ENCODE data around the gene ATP13A2.
"Not testable (repeated sequence)": the region's sequence is repeated elsewhere in the genome, so short reads cannot be mapped to it uniquely, and the experiment has no call there.

The ATP13A2 gene

DNA sequence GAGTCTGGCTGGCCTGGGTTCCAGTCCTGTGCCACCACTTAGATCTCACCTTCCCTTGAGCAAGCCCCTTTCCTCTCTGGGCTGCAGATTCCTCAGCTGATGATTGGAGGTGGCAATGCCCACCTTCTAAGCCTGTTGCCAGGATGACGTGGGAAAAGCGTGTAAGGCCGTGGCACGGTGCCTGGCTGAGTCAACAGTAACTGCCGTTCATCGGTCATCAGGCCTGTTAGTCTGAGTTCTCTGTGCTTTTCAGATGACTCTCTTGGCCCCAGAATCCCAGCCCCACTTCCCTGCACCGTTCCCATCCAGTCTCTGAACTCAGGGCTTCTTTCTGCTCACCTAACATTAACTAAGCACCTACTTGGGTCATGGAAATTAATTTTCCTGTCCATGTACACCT lies 62.7 kb downstream of the ATP13A2 start:
- H3K27ac Mint-ChIP-seq, H3K27me3 Mint-ChIP-seq, ATAC-seq, H3K36me3 Mint-ChIP-seq, H3K4me3 Mint-ChIP-seq, H3K9me3 Mint-ChIP-seq: not testable (repeated sequence)
- peaks cover 16% of the 10 kb centered on the region for H3K4me1 Mint-ChIP-seq

DNA sequence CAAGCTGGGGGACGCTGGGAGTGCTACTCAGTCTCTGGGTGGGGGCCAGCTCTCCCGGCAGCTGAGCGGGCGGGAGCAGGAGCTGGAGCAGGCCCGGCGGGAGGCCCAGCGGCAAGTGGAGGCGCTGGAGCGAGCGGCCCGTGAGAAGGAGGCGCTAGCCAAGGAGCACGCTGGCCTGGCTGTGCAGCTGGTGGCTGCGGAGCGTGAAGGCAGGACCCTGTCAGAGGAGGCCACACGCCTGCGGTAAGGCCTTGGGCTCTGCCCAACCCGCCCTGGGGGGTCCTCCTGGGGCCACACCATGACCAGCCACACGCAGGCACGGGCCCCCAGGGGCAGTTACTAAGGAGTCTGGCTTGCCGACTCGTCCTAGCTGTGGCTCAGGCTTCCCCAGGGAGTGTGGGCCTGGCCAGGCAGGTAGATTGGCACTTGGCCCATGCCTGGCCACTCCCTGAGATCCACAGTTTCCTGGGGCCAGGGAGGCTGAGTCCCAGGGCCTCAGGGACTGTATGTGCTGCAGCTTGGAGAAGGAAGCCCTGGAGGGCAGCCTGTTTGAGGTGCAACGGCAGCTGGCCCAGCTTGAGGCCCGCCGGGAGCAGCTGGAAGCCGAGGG lies 63.3 kb downstream of the ATP13A2 start:
- H3K9me3 Mint-ChIP-seq, H3K27me3 Mint-ChIP-seq, H3K4me3 Mint-ChIP-seq, H3K36me3 Mint-ChIP-seq, H3K27ac Mint-ChIP-seq: not testable (repeated sequence)
- H3K4me1 Mint-ChIP-seq: peaks cover 16% of the 10 kb centered on the region
- peak; percentile 18 for ATAC-seq

DNA sequence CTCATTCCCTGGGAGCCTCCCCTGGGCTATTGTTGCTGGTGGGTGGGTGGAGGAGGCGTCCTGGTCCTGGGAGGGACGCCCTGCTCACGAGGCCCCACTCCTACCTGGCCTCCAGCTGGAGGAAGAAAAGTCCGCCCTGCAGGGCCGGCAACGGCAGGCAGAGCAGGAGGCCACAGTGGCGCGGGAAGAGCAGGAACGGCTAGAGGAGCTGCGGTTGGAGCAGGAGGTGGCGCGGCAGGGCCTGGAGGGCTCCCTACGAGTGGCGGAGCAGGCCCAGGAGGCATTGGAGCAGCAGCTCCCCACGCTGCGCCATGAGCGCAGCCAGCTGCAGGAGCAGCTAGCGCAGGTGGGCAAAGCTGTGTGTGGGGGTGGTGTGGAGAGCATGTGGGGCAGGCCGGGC lies 65.1 kb downstream of the ATP13A2 start:
- Mint-ChIP-seq H3K27me3 (no peaks in the 10 kb centered on the region), H3K36me3 (peaks cover 18% of the 10 kb centered on the region), H3K27ac (no peak overlapping the region), H3K9me3 (no peaks in the 10 kb centered on the region), H3K4me3 (no peak overlapping the region), H3K4me1 (peaks cover 2% of the 10 kb centered on the region)
- no peak for ATAC-seq

DNA sequence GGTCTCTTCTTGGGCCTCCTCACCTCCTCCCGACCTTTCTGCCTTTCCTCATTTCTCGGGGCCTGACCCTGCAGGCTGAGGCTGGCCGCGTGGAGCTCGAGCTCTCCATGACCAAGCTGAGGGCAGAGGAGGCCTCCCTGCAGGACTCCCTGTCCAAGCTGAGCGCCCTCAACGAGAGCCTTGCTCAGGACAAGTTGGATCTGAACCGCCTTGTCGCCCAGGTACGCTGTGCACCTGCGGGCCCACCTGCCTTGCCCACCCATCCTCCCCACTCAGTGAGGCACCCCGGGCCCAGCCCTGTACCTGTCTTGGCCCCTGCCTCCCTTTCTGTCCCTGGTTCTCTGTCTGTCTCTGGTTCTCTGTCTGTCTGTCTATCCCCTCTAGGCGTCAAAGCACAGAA lies 65.5 kb downstream of the ATP13A2 start:
- not testable (repeated sequence) for ATAC-seq, H3K27ac Mint-ChIP-seq, H3K27me3 Mint-ChIP-seq, H3K9me3 Mint-ChIP-seq, H3K4me1 Mint-ChIP-seq, H3K4me3 Mint-ChIP-seq
- H3K36me3 Mint-ChIP-seq: peaks cover 18% of the 10 kb centered on the region

DNA sequence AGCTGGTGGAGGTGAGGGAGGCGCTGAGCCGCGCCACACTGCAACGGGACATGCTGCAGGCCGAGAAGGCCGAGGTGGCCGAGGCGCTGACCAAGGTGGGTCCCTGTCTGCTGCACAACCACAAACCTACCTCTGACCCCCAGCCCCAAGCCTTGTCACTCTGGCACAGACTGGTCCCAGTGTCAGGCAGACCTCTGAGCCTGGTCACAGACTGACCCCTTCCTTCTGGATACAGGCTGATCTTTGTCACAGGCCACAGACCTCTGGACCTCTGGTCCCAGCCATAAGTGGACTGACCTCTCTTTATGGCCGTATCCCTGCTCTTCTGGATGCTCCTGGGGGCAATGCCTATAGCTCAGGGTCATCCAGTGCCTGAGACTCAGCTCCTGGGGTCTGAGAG lies 66.2 kb downstream of the ATP13A2 start:
- H3K27ac Mint-ChIP-seq, H3K4me1 Mint-ChIP-seq, H3K27me3 Mint-ChIP-seq, H3K4me3 Mint-ChIP-seq, H3K9me3 Mint-ChIP-seq: not testable (repeated sequence)
- peaks cover 22% of the 10 kb centered on the region for H3K36me3 Mint-ChIP-seq
- ATAC-seq: peak; percentile 49

DNA sequence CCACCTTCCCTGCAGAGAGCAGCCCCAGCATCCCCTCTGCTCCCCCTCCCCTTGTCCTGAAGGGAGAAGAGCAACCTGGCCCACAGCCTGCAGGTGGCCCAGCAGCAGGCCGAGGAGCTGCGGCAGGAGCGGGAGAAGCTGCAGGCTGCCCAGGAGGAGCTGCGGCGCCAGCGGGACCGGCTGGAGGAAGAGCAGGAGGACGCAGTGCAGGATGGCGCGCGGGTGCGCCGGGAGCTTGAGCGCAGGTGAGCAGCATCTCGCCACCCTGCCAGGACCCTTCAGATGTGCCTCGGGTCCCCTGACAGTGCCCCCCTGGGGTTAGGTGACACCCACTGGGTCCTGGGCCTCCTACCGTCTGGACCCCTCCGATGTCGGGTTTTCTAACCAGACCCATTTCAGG lies 67.7 kb downstream of the ATP13A2 start:
- no peak overlapping the region for H3K4me3 Mint-ChIP-seq
- H3K9me3 Mint-ChIP-seq: no peaks in the 10 kb centered on the region
- no peaks in the 10 kb centered on the region for H3K4me1 Mint-ChIP-seq
- no peaks in the 10 kb centered on the region for H3K27me3 Mint-ChIP-seq
- H3K27ac Mint-ChIP-seq: no peak overlapping the region
- no peak for ATAC-seq
- peaks cover 23% of the 10 kb centered on the region for H3K36me3 Mint-ChIP-seq

DNA sequence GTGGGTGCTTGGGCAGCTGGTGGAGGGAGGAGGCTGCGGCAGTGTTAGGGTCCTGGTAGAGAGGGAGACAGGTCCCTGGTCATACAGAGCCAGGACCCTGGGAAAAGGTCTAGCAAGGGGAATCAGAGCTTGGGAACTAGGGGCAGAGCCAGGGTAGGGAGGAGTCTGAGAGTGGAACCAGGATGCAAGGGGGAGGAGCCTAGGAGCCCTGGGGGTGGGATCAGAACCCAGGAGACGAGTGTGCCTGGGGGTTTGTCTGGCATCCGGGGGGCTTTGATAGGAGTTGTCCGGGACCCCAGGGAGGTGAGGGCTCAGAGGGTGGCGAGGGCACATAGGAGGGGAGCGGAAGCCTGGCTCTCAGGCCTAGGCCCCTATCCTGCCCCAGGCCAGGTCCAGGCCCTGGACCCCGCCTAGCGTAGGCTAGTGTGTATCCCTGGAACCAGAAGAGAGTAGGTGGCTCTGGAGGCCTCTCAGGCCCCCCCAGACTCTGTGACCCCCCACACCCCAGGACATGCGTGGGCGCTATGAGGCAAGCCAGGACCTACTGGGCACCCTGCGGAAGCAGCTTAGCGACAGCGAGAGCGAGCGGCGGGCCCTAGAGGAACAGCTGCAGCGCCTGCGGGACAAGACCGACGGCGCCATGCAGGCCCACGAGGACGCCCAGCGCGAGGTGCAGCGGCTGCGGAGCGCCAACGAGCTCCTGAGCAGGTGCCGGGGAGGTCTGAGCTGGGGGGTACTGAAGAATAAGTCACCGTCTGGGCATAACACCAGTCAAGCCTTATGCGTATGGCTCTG lies 72.1 kb downstream of the ATP13A2 start:
- peak; percentile 20 for ATAC-seq

DNA sequence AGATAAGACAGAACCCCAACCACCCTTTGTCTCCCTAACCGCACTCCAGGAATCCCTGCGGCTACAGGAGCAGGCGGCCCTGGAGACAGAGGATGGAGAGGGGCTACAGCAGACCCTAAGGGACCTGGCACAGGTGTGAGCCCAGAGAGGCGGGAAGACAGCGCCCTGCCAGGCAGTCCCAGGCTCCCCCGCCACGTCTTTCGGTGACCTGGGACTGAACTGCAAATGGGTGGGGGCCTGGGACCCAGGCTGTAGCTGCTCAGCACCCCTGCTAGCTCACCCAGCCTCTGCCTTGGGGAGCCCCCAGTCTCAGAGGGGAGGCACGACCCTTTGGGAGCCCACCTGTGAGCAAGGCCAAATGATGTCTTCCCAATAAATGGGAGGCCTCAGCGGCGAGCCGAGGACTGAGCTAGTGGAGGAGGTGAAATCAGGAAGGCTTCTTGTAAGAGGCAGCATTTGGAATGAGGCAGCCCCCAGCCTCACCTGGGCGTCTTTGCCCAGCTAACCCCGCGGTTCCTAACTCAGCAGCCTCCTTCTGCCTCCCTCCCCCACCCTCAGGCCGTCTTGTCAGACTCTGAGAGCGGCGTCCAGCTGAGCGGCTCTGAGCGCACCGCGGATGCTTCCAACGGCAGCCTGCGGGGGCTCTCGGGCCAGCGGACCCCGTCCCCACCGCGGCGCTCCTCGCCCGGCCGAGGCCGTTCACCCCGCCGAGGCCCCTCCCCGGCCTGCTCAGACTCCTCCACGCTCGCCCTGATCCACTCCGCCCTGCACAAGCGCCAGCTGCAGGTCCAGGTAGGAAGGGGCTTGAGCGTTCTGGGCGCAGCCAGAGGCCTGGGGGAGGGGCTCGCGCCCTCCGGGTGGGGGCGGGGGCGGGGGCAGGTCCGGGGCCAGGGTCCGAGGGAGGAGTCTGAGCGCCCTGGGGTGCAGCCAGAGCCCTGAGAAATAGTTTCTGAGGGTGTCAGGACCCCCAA lies 73.1 kb downstream of the ATP13A2 start:
- Mint-ChIP-seq H3K4me1 (no peaks in the 10 kb centered on the region), H3K4me3 (no peak overlapping the region), H3K27ac (no peak overlapping the region), H3K9me3 (no peaks in the 10 kb centered on the region), H3K36me3 (peaks cover 32% of the 10 kb centered on the region), H3K27me3 (no peaks in the 10 kb centered on the region)
- ATAC-seq: no peak

More for the DNA sequence above, 72.1 kb downstream of the ATP13A2 start:
- not testable (repeated sequence) for H3K4me3 Mint-ChIP-seq, H3K27ac Mint-ChIP-seq, H3K9me3 Mint-ChIP-seq, H3K4me1 Mint-ChIP-seq, H3K27me3 Mint-ChIP-seq
- H3K36me3 Mint-ChIP-seq: peaks cover 32% of the 10 kb centered on the region

DNA sequence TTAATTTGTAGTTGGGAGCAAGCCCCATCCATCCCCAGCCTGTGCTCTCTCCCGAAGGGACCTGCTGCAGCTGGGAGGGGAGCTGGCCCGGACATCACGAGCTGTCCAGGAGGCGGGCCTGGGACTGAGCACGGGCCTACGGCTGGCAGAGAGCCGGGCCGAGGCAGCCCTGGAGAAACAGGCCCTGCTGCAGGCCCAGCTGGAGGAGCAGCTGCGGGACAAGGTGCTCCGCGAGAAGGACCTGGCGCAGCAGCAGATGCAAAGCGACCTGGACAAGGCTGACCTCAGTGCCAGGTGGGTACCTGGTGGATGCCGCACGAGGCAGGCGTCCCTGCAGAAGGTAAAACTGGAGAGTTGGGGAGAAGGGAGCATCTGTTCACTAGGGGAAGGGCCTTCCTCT lies 75.1 kb downstream of the ATP13A2 start:
- ATAC-seq, H3K27ac Mint-ChIP-seq, H3K9me3 Mint-ChIP-seq, H3K4me1 Mint-ChIP-seq, H3K4me3 Mint-ChIP-seq, H3K27me3 Mint-ChIP-seq: not testable (repeated sequence)
- peaks cover 30% of the 10 kb centered on the region for H3K36me3 Mint-ChIP-seq

Measured in stimulated activated memory B cell treated with anti-CD40 and anti-IgM and Interleukin-4, amounts not matched to agents 10 μg/mL and 1 μg/mL and 100 μg/mL, for 72 hours (primary cell).